Endothelial cell of umbilical vein (primary cell): ENCODE data around the gene RAPH1. TPM values are rescaled to one million over a fixed set of nuclear protein-coding genes. Genes with fewer than 3 reads are reported as not detected.

ENCODE experiments used
- BruUV-seq: library from RNA; stranded (reverse); fragments of 400-500 nt; replicated peaks from 2 replicates; lab custom pipeline; 2021; lab: Mats Ljungman, UMichigan
- CTCF ChIA-PET: fragments of 300-600, 350-600 bp; sonication (Branson Sonifier 250); formaldehyde crosslinking; loops from one replicate; lab custom pipeline; 2021; ENCODE audit warnings: antibody characterized with exemption, inconsistent platforms; lab: Charles Lee
- POLR2A ChIA-PET: fragments of 300-600, 350-600 bp; sonication (Branson Sonifier 250); formaldehyde crosslinking; loops from one replicate; lab custom pipeline; 2021; ENCODE audit warnings: antibody characterized with exemption, inconsistent platforms; lab: Charles Lee
- DNase-seq: peaks from one replicate; pipeline ENCODE4 v3.0.0-alpha.2; 2011; ENCODE audit warnings: low read depth, low spot score
- FAIRE-seq: peaks from 2 replicates; lab custom pipeline; 2011; peaks lifted over from hg19 to GRCh38; lab: Jason Lieb, UNC
- H2AFZ ChIP-seq: 2 replicates; pipeline ENCODE4 v1.6.0; 2012; ENCODE audit warnings: low read depth, low read length, control low read depth, inconsistent platforms
- H3K27ac ChIP-seq: 2 replicates; pipeline ENCODE4 v1.5.1; 2011; ENCODE audit warnings: low read depth, mild to moderate bottlenecking, control low read depth, low read length, moderate library complexity; ENCODE audit not compliant: insufficient read depth
- H3K27me3 ChIP-seq, 2 experiments: 2 replicates each; pipeline versions ENCODE4 v1.6.0 to v1.6.1; 2011; ENCODE audit warnings: low read length in 2 of 2, mixed read lengths in 1 of 2; ENCODE audit not compliant: control insufficient read depth in 2 of 2, insufficient read depth in 2 of 2
- H3K36me3 ChIP-seq, 2 experiments: 2 replicates in 1 of 2; 3 replicates in 1 of 2; pipeline ENCODE4 v1.5.1; 2011; ENCODE audit warnings: low read length in 2 of 2, mild to moderate bottlenecking in 1 of 2, moderate library complexity in 1 of 2; ENCODE audit not compliant: control insufficient read depth in 2 of 2, insufficient read depth in 2 of 2; ENCODE audit errors: extremely low read depth in 1 of 2
- H3K4me1 ChIP-seq: 3 replicates; pipeline ENCODE4 v1.5.1; 2011; ENCODE audit warnings: mild to moderate bottlenecking, low read length; ENCODE audit not compliant: control insufficient read depth, insufficient read depth; ENCODE audit errors: extremely low read depth
- H3K4me2 ChIP-seq: 2 replicates; pipeline ENCODE4 v1.6.1; 2011; ENCODE audit warnings: low read length, control low read depth, mixed read lengths; ENCODE audit not compliant: insufficient read depth
- H3K4me3 ChIP-seq, 3 experiments: fragments of 200-600 bp in 1 of 3; sonication (generic), shearing (Covaris generic) in 1 of 3; replicated peaks in 1 of 3; 2 replicates each; pipeline ENCODE4 v1.5.1; 2011 to 2016; ENCODE audit warnings: control low read depth in 3 of 3, low read length in 3 of 3, mild to moderate bottlenecking in 2 of 3, inconsistent platforms in 1 of 3, low read depth in 1 of 3, moderate library complexity in 1 of 3; ENCODE audit not compliant: insufficient read depth in 1 of 3
- H3K79me2 ChIP-seq: 2 replicates; pipeline ENCODE4 v1.6.0; 2012; ENCODE audit warnings: low read length, inconsistent platforms; ENCODE audit not compliant: control insufficient read depth, insufficient read depth
- H3K9ac ChIP-seq: replicated peaks from 2 replicates; pipeline ENCODE3; 2011; ENCODE audit warnings: low read length, control low read depth; ENCODE audit not compliant: insufficient read depth; ENCODE audit errors: extremely low read depth
- H3K9me1 ChIP-seq: replicated peaks from 3 replicates; pipeline ENCODE4 v1.6.0; 2011; ENCODE audit warnings: mild to moderate bottlenecking, low read length; ENCODE audit not compliant: control insufficient read depth, insufficient read depth; ENCODE audit errors: extremely low read depth
- H3K9me3 ChIP-seq: replicated peaks from 2 replicates; pipeline ENCODE4 v1.5.1; 2012; ENCODE audit warnings: low read length, inconsistent platforms; ENCODE audit not compliant: control insufficient read depth, insufficient read depth
- H4K20me1 ChIP-seq: replicated peaks from 2 replicates; pipeline ENCODE3; 2011; ENCODE audit warnings: mild to moderate bottlenecking, low read length; ENCODE audit not compliant: control insufficient read depth, insufficient read depth; ENCODE audit errors: extremely low read depth
- CTCF ChIP-seq, 2 donors: IDR thresholded peaks; 1 replicate in 1 of 2; 2 replicates in 1 of 2; pipeline ENCODE4 v1.5.1; 2011; ENCODE audit warnings: low read length in 2 of 2, mild to moderate bottlenecking in 2 of 2, moderate library complexity in 2 of 2, control low read depth in 1 of 2, inconsistent platforms in 1 of 2, low read depth in 1 of 2; ENCODE audit not compliant: insufficient read depth in 1 of 2; ENCODE audit errors: extremely low read depth in 1 of 2
- EZH2 ChIP-seq: IDR thresholded peaks from 2 replicates; pipeline ENCODE4 v1.6.1; 2012; ENCODE audit warnings: borderline replicate concordance, low read depth, mild to moderate bottlenecking, moderate library complexity, low read length, inconsistent platforms; ENCODE audit not compliant: severe bottlenecking
- FOS ChIP-seq: IDR thresholded peaks from 2 replicates; pipeline ENCODE4 v1.6.1; 2011; ENCODE audit warnings: mild to moderate bottlenecking, low read length, moderate library complexity, borderline replicate concordance; ENCODE audit not compliant: insufficient read depth
- GATA2 ChIP-seq: IDR thresholded peaks from 2 replicates; pipeline ENCODE4 v1.7.0; 2011; ENCODE audit warnings: low read depth, mild to moderate bottlenecking, moderate library complexity, mixed read lengths, low read length; ENCODE audit not compliant: insufficient read length, insufficient read depth
- JUN ChIP-seq: IDR thresholded peaks from 2 replicates; pipeline ENCODE4 v1.6.1; 2011; ENCODE audit warnings: borderline replicate concordance, low read depth; ENCODE audit not compliant: insufficient read length, insufficient read depth
- MAX ChIP-seq: IDR thresholded peaks from 2 replicates; pipeline ENCODE4 v1.6.1; 2011; ENCODE audit not compliant: insufficient read depth, insufficient read length
- MYC ChIP-seq: IDR thresholded peaks from one replicate; pipeline ENCODE4 v1.6.1; 2011; ENCODE audit warnings: mild to moderate bottlenecking, low read depth, low read length
- POLR2A ChIP-seq: IDR thresholded peaks from 2 replicates; pipeline ENCODE4 v1.6.1; 2012; ENCODE audit warnings: low read depth, mild to moderate bottlenecking, control low read depth, low read length
- POLR2AphosphoS5 ChIP-seq: IDR thresholded peaks from 2 replicates; pipeline ENCODE4 v1.6.1; 2012; ENCODE audit warnings: low read depth, mild to moderate bottlenecking, control low read depth, low read length, moderate library complexity; ENCODE audit not compliant: insufficient read depth
- dilution Hi-C: fragments of 300-500 bp; cut with MboI; formaldehyde crosslinking; loops from one replicate; pipeline ENCODE4 v1.15.0; 2019; ENCODE audit warnings: low sequenced_read_pairs; ENCODE audit not compliant: extremely low pct_ligation_motif_present
- intact Hi-C: fragments of 100-400 bp; cut with micrococcal nuclease; formaldehyde crosslinking; loops from one replicate; pipeline ENCODE4 v1.10.0; 2022
- polyA plus RNA-seq, 4 experiments: library from polyadenylated mRNA; depleted of rRNA in 3 of 4; stranded (reverse) in 3 of 4; unstranded in 1 of 4; fragments of >200 nt; gene quantifications; 2 replicates each; pipeline versions ENCODE4 v1.2.1 to v1.2.3, GENCODE V29; 2011 to 2012; ENCODE audit warnings: missing spikeins in 1 of 4
- total RNA-seq: library from RNA; stranded (reverse); gene quantifications from 2 replicates; pipeline ENCODE4 v1.2.3, GENCODE V29; 2021

The RAPH1 gene
- total and polyA plus RNA-seq, 2 donors (not counting 3 experiments of a cell fraction or from before 2014, with no cell fraction given) = 5.1 to 59.5 TPM

GRCh38 chr2:203440671-203441070 is 94.4 kb downstream of the RAPH1 start:
- H2AFZ ChIP-seq = no peak overlapping the region
- no peak overlapping the region for H3K4me3 ChIP-seq
- H3K27ac ChIP-seq = no peak overlapping the region
- DNase-seq (no peak), FAIRE-seq (no peak)
- H3K36me3 ChIP-seq = peaks cover 5 to 12% of the 10 kb centered on the region in 2 experiments
- BruUV-seq = no TSS peak
- H3K79me2 ChIP-seq = peaks cover 33% of the 10 kb centered on the region
- H4K20me1 ChIP-seq = no peaks in the 10 kb centered on the region
- H3K4me2 ChIP-seq = no peak overlapping the region
- dilution Hi-C loops (no loop called here), intact Hi-C loops (no loop called here)
- no peak overlapping the region for H3K9ac ChIP-seq
- H3K27me3 ChIP-seq = no peaks in the 10 kb centered on the region
- H3K9me3 ChIP-seq = no peaks in the 10 kb centered on the region
- ChIA-PET POLR2A (interaction anchor here (0.7 kb wide), 1 partner anchor 249 kb away, joined by 3 read pairs; no protein-coding TSS in a partner anchor), CTCF (interaction anchor here (1.2 to 1.7 kb wide), 3 partner anchors 9 to 374 kb away, joined by 3 to 7 read pairs (median 4); no protein-coding TSS in a partner anchor)
- H3K9me1 ChIP-seq = no peaks in the 10 kb centered on the region
- TF ChIP-seq POLR2A (no peak), CTCF (IDR thresholded peaks at IDR 0.05; ENCODE audit: extremely low read depth in 1 of 2, insufficient read depth in 1 of 2, low read depth in 1 of 2, low read length in 2 of 2) (no peak)
- H3K4me1 ChIP-seq = peaks cover 20% of the 10 kb centered on the region

DNA sequence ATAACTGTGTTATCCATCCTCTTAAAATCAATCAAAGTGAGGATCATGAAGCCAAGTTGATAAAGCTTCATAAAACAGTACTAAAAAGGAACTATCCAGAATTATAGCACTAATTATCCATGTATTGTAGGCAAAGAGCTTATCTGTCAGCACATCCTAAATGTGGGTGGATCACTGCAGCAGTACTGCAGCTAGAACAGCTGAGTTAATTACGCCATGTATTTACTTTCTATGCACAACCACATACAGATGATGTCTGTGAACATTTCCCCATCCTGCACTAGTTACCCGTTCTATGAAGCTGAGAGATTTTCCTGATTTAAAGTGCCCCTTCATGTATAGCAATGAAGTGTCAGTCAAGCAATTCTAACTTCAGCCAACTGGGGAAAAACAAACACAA is 96.6 kb downstream of the RAPH1 start:
- intact Hi-C loops = loop anchor here (5.0 kb wide), 1 partner anchor 111 kb away; the partner anchor contains the start of gene ABI2
- FAIRE-seq = peak; percentile 12
- Histone ChIP-seq H2AFZ (no peak overlapping the region), H3K4me3 (no peak overlapping the region), H3K4me2 (no peak overlapping the region), H3K9me3 (no peaks in the 10 kb centered on the region), H3K79me2 (peaks cover 38% of the 10 kb centered on the region), H4K20me1 (no peaks in the 10 kb centered on the region), H3K4me1 (peaks cover 13% of the 10 kb centered on the region), H3K27me3 (no peaks in the 10 kb centered on the region), H3K27ac (no peak overlapping the region), H3K9me1 (no peaks in the 10 kb centered on the region), H3K36me3 (peaks cover 5 to 10% of the 10 kb centered on the region in 2 experiments), H3K9ac (no peak overlapping the region)
- no TSS peak for BruUV-seq
- TF ChIP-seq MYC (no peak), CTCF (IDR thresholded peaks at IDR 0.05; ENCODE audit: extremely low read depth in 1 of 2, insufficient read depth in 1 of 2, low read depth in 1 of 2, low read length in 2 of 2) (no peak), GATA2 (no peak), POLR2A (no peak), FOS (no peak), JUN (no peak), EZH2 (no peak), MAX (no peak), POLR2AphosphoS5 (no peak)
- ChIA-PET CTCF (interaction anchor here (0.7 to 1.5 kb wide), 5 partner anchors 9 to 377 kb away, joined by 3 to 4 read pairs (median 3); no protein-coding TSS in a partner anchor), POLR2A (no interaction called here)
- DNase-seq = no peak
- dilution Hi-C loops = no loop called here
